Mesendoderm (in vitro differentiated cells): ENCODE measurements around the gene HCN3.
"Not testable (repeated sequence)": the region's sequence is repeated elsewhere in the genome, so short reads cannot be mapped to it uniquely, and the experiment has no call there.

Experiments used
- DNase-seq: peaks from one replicate; pipeline ENCODE4 v3.0.0; 2013
- H2AK5ac ChIP-seq: 2 replicates; pipeline ENCODE4 v1.6.1; 2013; ENCODE audit warnings: low read length, inconsistent platforms
- H2BK120ac ChIP-seq: 2 replicates; pipeline ENCODE4 v1.6.1; 2013; ENCODE audit warnings: low read depth, mild to moderate bottlenecking, low read length, moderate library complexity, mixed read lengths
- H2BK15ac ChIP-seq: replicated peaks from 2 replicates; pipeline ENCODE4 v1.6.1; 2013; ENCODE audit warnings: low read depth, mild to moderate bottlenecking, moderate library complexity
- H2BK5ac ChIP-seq: 2 replicates; pipeline ENCODE4 v1.6.1; 2013; ENCODE audit warnings: low read length, inconsistent platforms
- H3K18ac ChIP-seq: 2 replicates; pipeline ENCODE4 v1.6.1; 2013; ENCODE audit warnings: mild to moderate bottlenecking, low read length, mixed read lengths
- H3K23ac ChIP-seq: one replicate; pipeline ENCODE4 v1.6.1; 2013; ENCODE audit warnings: low read length
- H3K27ac ChIP-seq: 2 replicates; pipeline ENCODE4 v1.5.1; 2013; ENCODE audit warnings: low read depth, mild to moderate bottlenecking, inconsistent platforms, low read length, moderate library complexity
- H3K27me3 ChIP-seq: 2 replicates; pipeline ENCODE4 v1.6.1; 2013; ENCODE audit warnings: low read length, control low read depth, mild to moderate bottlenecking, inconsistent platforms; ENCODE audit not compliant: insufficient read depth, poor library complexity
- H3K36me3 ChIP-seq: 2 replicates; pipeline ENCODE4 v1.6.1; 2013; ENCODE audit warnings: low read length, inconsistent platforms; ENCODE audit not compliant: control insufficient read depth, insufficient read depth
- H3K4ac ChIP-seq: one replicate; pipeline ENCODE4 v1.6.1; 2013; ENCODE audit warnings: low read depth, mild to moderate bottlenecking, low read length, moderate library complexity
- H3K4me1 ChIP-seq: 2 replicates; pipeline ENCODE4 v1.6.1; 2013; ENCODE audit warnings: low read depth, low read length, inconsistent platforms; ENCODE audit not compliant: control insufficient read depth
- H3K4me2 ChIP-seq: 2 replicates; pipeline ENCODE4 v1.6.1; 2013; ENCODE audit warnings: low read length
- H3K4me3 ChIP-seq: 2 replicates; pipeline ENCODE4 v1.5.1; 2013; ENCODE audit warnings: mild to moderate bottlenecking, low read length
- H3K56ac ChIP-seq: one replicate; pipeline ENCODE4 v1.6.1; 2013; ENCODE audit warnings: low read length
- H3K79me1 ChIP-seq: 2 replicates; pipeline ENCODE4 v1.6.1; 2013; ENCODE audit warnings: low read length, inconsistent platforms
- H3K79me2 ChIP-seq: 2 replicates; pipeline ENCODE4 v1.6.1; 2013; ENCODE audit warnings: mild to moderate bottlenecking, low read length; ENCODE audit not compliant: control insufficient read depth, insufficient read depth
- H3K9ac ChIP-seq: 2 replicates; pipeline ENCODE4 v1.6.1; 2013; ENCODE audit warnings: low read length, inconsistent platforms
- H4K5ac ChIP-seq: one replicate; pipeline ENCODE4 v1.6.1; 2013; ENCODE audit warnings: low read length
- H4K8ac ChIP-seq: one replicate; pipeline ENCODE4 v1.6.1; 2013; ENCODE audit warnings: low read depth, mild to moderate bottlenecking, control low read depth, low read length, moderate library complexity
- WGBS: extraction: QIAGEN DNeasy Blood & Tissue Kit; methylation state at CpG from one replicate; pipeline ENCODE4 v1.1.7; 2013; ENCODE audit warnings: low lambda C conversion rate, missing lambda C conversion rate; ENCODE audit not compliant: insufficient coverage; ENCODE audit errors: extremely low coverage; 5-methylcytosine and 5-hydroxymethylcytosine counted together

HCN3 gene

GRCh38 chr1:155244368-155245162 lies 32.7 kb upstream of the HCN3 start:
- no peaks in the 10 kb centered on the region for H3K79me1 ChIP-seq
- H3K4ac ChIP-seq, result peak overlapping the region; percentile 76
- peak overlapping the region; percentile 87 for H3K9ac ChIP-seq
- H3K4me3 ChIP-seq, result peak overlapping the region; percentile 58
- peak; percentile 100 for DNase-seq
- H3K4me2 ChIP-seq, result peak overlapping the region; percentile 66
- H3K27ac ChIP-seq, result peak overlapping the region; percentile 53
- H4K8ac ChIP-seq, result no peak overlapping the region
- no peak overlapping the region for H4K5ac ChIP-seq
- H3K27me3 ChIP-seq, result no peaks in the 10 kb centered on the region
- peak overlapping the region; percentile 66 for H3K23ac ChIP-seq
- H2AK5ac ChIP-seq, result no peak overlapping the region
- no CpG with 5 or more reads among the region's 53 CpGs for WGBS
- H3K79me2 ChIP-seq, result no peaks in the 10 kb centered on the region
- H2BK5ac ChIP-seq, result peak overlapping the region; percentile 84
- no peaks in the 10 kb centered on the region for H3K4me1 ChIP-seq
- peak overlapping the region; percentile 69 for H3K18ac ChIP-seq
- H3K56ac ChIP-seq, result peak overlapping the region; percentile 95
- no peaks in the 10 kb centered on the region for H3K36me3 ChIP-seq
- H2BK120ac ChIP-seq, result no peak overlapping the region
- H2BK15ac ChIP-seq, result no peak overlapping the region

GRCh38 chr1:155245163-155245524 lies 32.1 kb upstream of the HCN3 start:
- Histone ChIP-seq H3K36me3 (no peaks in the 10 kb centered on the region), H4K5ac (no peak overlapping the region)
- no peak for DNase-seq

DNA sequence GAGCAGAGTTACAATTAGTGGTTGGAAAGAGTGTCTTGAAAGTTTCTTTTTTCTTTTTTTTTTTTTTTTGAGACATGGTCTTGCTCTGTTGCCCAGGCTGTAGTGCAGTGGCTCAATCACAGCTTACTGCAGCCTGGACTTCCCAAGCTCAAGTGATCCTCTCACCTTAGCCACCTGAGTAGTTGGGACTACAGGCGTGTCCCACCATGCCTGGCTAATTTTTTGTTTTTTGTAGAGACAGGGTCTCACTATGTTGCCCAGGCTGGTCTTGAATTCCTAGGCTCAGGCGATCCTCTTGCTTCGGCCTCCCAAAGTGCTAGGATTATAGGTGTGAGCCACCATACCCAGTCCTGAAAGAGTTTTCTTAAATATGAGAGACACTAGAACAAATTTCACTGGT lies 30.5 kb upstream of the HCN3 start:
- not testable (repeated sequence) for H3K27me3 ChIP-seq, H3K27ac ChIP-seq
- WGBS, result no CpG with 5 or more reads among the region's 3 CpGs

More at GRCh38 chr1:155245163-155245524, 32.1 kb upstream of the HCN3 start:
- Histone ChIP-seq H3K79me1 (no peaks in the 10 kb centered on the region), H2BK5ac (peak overlapping the region; percentile 84), H4K8ac (no peak overlapping the region), H2BK15ac (no peak overlapping the region), H3K4me3 (no peak overlapping the region), H3K27ac (peak overlapping the region; percentile 53), H2BK120ac (no peak overlapping the region), H3K4me2 (peak overlapping the region; percentile 66), H3K4ac (peak overlapping the region; percentile 70), H3K4me1 (peaks cover 2% of the 10 kb centered on the region), H2AK5ac (no peak overlapping the region), H3K23ac (no peak overlapping the region), H3K27me3 (no peaks in the 10 kb centered on the region), H3K56ac (peak overlapping the region; percentile 95), H3K79me2 (no peaks in the 10 kb centered on the region), H3K9ac (peak overlapping the region; percentile 87), H3K18ac (peak overlapping the region; percentile 69)
- no CpG with 5 or more reads among the region's 8 CpGs for WGBS

DNA sequence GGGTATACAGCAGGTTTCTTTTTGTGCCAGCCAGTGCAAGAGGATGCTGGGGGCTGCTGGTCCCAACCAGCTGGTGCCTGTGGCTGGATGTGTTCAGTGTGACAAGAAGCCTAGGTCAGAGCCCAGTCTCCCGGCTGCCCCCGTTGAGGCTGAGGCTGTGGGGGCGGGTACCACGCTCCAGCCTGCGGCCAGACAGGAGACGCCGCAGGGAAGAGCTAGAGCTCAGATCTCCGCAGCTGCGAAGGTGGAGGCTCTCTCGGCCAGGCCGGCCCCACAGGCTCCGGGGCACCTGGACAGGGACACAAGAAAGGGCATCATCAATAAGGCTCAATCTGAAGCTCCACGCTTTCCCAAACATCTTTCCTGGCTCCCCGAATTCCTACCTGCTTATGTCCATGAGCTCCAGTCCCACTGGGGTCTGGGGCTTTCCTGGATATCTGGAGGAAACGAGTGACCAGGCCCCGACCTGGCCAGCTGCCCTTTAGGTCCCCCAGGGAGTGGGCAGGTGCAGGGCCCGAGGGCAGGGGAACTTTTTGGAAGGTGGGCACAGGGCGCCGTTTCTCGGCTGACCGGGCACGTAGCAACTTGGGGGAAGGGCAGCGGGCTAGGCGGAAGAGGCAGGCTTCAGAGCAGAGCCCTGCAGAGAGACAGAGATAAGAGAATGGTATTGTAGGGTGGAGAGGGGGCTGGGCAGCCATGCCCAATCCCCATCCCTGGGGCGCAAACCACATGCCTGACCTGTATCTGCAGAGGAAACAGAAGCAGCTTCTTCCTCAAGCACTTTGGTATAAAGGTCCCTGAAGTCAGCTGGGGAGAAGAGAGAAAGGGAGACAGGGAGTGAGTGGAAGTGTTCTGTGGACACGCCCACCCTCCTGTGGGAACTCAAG lies 29.4 kb upstream of the HCN3 start:
- Histone ChIP-seq H2BK120ac (no peak overlapping the region), H3K27me3 (no peaks in the 10 kb centered on the region), H4K5ac (no peak overlapping the region), H3K4ac (no peak overlapping the region), H3K36me3 (no peaks in the 10 kb centered on the region), H2AK5ac (no peak overlapping the region), H3K79me1 (no peaks in the 10 kb centered on the region), H3K56ac (no peak overlapping the region), H4K8ac (no peak overlapping the region), H3K4me1 (peaks cover 2% of the 10 kb centered on the region), H3K9ac (no peak overlapping the region), H2BK15ac (no peak overlapping the region), H3K18ac (no peak overlapping the region), H3K4me3 (no peak overlapping the region), H3K23ac (no peak overlapping the region), H3K4me2 (no peak overlapping the region), H2BK5ac (no peak overlapping the region), H3K79me2 (no peaks in the 10 kb centered on the region), H3K27ac (no peak overlapping the region)
- no peak for DNase-seq
- no CpG with 5 or more reads among the region's 26 CpGs for WGBS

More for the DNA sequence above, 30.5 kb upstream of the HCN3 start:
- H3K36me3 ChIP-seq, H3K4me1 ChIP-seq, H2BK5ac ChIP-seq, H4K5ac ChIP-seq, H3K79me2 ChIP-seq, H3K56ac ChIP-seq, H2AK5ac ChIP-seq, DNase-seq, H2BK120ac ChIP-seq, H3K9ac ChIP-seq, H3K4ac ChIP-seq, H3K23ac ChIP-seq, H3K4me2 ChIP-seq, H2BK15ac ChIP-seq, H3K18ac ChIP-seq, H3K79me1 ChIP-seq, H4K8ac ChIP-seq, H3K4me3 ChIP-seq: not testable (repeated sequence)

DNA sequence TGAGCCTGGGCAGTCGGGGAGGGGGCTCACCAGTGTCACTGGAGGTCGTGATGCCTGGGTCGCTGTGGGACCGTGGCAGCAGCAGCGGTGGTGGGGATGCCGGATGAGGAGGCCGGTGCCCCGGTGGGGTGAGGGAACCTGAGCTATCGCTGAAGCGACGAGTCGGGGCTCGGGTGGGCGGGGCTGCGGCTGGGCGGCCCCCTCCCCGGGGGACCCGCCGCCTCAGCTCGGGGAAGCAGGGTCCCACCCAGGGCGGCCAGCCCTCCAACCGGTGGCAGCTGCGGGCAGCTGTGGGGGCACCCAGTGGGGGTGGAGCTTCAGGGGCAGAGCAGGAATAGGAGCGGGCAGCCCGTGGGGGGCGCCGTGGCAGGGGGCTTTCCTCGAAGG lies 27.0 kb upstream of the HCN3 start:
- H4K8ac ChIP-seq, result no peak overlapping the region
- no peaks in the 10 kb centered on the region for H3K36me3 ChIP-seq
- H3K56ac ChIP-seq, result peak overlapping the region; percentile 92
- no peak overlapping the region for H3K27ac ChIP-seq
- no peak overlapping the region for H2BK15ac ChIP-seq
- no peaks in the 10 kb centered on the region for H3K27me3 ChIP-seq
- peak overlapping the region; percentile 10 for H3K4ac ChIP-seq
- H3K79me1 ChIP-seq, result peaks cover 4% of the 10 kb centered on the region
- H2BK5ac ChIP-seq, result no peak overlapping the region
- H3K23ac ChIP-seq, result peak overlapping the region; percentile 92
- H4K5ac ChIP-seq, result no peak overlapping the region
- H3K4me1 ChIP-seq, result peaks cover 8% of the 10 kb centered on the region
- H3K79me2 ChIP-seq, result no peaks in the 10 kb centered on the region
- H3K18ac ChIP-seq, result peak overlapping the region; percentile 20
- no peak overlapping the region for H2BK120ac ChIP-seq
- H2AK5ac ChIP-seq, result peak overlapping the region; percentile 58
- peak overlapping the region; percentile 52 for H3K4me3 ChIP-seq
- no CpG with 5 or more reads among the region's 28 CpGs for WGBS
- no peak for DNase-seq
- peak overlapping the region; percentile 83 for H3K9ac ChIP-seq
- peak overlapping the region; percentile 74 for H3K4me2 ChIP-seq
